Fibroblast of peridontal ligament (primary cell): ENCODE data around the gene SLC38A7.

Experiments
- DNase-seq: peaks from one replicate; pipeline ENCODE4 v3.0.0-alpha.2; 2010; ENCODE audit errors: extremely low read depth

Gene SLC38A7

GRCh38 chr16:58636466-58636865 lies 48.1 kb downstream of the SLC38A7 start:
- DNase-seq: no peak

DNA sequence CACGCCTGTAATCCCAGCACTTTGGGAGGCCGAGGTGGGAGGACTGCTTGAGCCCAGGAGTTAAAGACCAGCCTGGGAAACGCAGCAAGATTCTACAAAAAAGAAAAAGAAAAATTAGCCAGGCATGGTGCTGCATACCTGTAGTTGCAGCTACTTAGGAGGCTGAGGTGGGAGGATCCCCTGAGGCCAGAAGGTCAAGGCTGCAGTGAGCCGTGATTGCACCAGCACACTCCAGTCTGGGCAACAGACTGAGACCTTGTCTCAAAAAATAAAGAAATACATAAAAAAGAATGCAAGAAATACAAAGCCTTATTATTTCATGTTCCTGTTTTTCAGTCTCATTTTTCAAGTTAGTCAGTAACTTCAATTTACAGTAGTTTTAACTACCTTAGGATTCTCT lies 49.1 kb downstream of the SLC38A7 start:
- DNase-seq: no peak

DNA sequence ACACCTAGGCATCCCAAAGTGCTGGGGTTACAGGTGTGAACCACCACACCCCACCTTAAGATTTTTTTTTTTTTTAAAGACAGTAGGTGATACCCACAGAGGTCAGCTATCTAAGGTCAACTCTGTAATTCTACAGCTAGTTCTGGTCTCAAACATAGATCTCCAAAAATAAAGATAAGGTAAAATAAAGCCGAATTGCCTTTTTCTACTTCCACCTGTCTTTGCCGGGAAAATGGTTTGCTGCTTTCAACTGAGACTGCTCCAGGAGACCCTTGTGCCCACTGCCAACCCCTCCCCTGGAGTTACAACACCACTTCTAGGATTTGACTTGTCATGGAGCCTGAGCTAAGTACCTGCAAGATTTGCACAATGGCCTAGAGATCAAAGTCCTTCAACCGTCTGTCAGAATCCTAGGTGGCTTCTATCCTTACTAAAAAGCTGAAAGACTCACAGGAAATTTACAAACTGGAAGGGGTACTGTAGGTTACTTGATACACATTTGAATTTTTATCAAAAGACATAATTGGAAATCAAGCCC lies 50.2 kb downstream of the SLC38A7 start:
- DNase-seq: no peak

DNA sequence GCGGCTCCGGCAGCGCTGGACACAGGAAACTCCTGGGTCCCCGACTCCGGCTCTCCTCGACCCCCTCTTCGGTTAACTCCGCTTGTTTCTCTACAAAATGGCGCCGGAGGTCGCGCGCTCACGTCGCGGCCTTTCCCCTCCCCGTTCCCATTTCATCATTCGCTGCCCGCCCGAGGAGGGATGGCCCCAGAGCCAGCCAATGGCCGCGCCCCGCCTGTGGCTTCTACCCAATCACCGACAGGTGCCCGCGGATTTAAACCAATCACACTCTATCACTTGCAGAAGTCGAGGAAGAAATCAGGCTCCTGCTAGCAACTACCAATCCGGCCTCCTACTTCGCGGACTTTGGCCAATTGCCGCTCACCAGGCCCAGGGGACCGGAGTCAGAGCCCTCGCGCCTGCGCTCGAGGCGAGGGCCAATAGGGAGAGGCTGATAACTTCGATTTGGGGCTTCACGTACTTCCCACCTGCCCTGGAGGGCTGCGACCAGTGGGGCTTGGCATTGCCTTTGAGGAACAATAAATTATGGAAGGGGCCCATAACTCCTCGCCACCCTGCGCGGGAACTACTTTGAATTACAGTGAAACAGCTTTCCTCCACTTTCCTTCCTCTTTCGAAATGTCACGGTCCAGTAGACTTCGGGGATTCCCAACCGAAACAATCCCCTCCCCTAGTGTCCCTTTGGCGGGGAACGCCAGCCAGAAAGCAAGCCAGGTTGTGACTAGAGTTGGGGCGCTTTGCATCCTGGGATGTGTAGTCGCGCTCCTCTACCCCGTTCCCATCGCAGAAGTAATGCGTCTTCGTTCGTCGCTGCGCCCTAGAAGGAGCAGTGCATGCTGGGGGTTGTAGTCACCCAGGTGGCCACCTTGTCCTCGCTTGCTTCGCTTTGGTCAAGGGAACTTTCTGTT lies 54.6 kb downstream of the SLC38A7 start, which contains the start of gene CNOT1:
Gene CNOT1 (minus strand): TSS at position 94 of the 908 bp plus-strand sequence. CDS start 30,489 bp downstream, outside the sequence.
- peak; percentile 99 for DNase-seq

GRCh38 chr16:58628845-58629732 lies 55.5 kb downstream of the SLC38A7 start:
- DNase-seq: no peak

- DNase-seq: no peak
These were observed 60.4 kb downstream of the SLC38A7 start for GRCh38 chr16:58624209-58624608.

GRCh38 chr16:58620396-58620795 lies 64.2 kb downstream of the SLC38A7 start:
- no peak for DNase-seq

GRCh38 chr16:58615280-58615679 lies 69.3 kb downstream of the SLC38A7 start:
- peak; percentile 78 for DNase-seq
